Astrocyte (in vitro differentiated cells and primary cell): ENCODE measurements around the gene MRFAP1. TPM values are rescaled to one million over a fixed set of nuclear protein-coding genes. Genes with fewer than 3 reads are reported as not detected.

Source experiments
- DNase-seq: peaks from one replicate; pipeline ENCODE4 v3.0.0-alpha.2; 2010; ENCODE audit warnings: low read depth
- FAIRE-seq: peaks from 2 replicates; lab custom pipeline; 2011; peaks lifted over from hg19 to GRCh38; lab: Jason Lieb, UNC
- H2AFZ ChIP-seq: 2 replicates; pipeline ENCODE4 v1.6.0; 2012; ENCODE audit warnings: low read depth, low read length, inconsistent platforms
- H3K27ac ChIP-seq: 2 replicates; pipeline ENCODE4 v1.5.1; 2011; ENCODE audit warnings: low read depth, low read length, inconsistent platforms
- H3K27me3 ChIP-seq: 2 replicates; pipeline ENCODE4 v1.6.0; 2011; ENCODE audit warnings: low read length, inconsistent platforms; ENCODE audit not compliant: insufficient read depth
- H3K36me3 ChIP-seq: 2 replicates; pipeline ENCODE4 v1.5.1; 2011; ENCODE audit warnings: low read length, inconsistent platforms; ENCODE audit not compliant: insufficient read depth
- H3K4me1 ChIP-seq: 2 replicates; pipeline ENCODE4 v1.5.1; 2011; ENCODE audit warnings: low read length, inconsistent platforms; ENCODE audit not compliant: insufficient read depth
- H3K4me2 ChIP-seq: 2 replicates; pipeline ENCODE4 v1.6.0; 2012; ENCODE audit warnings: low read length, inconsistent platforms
- H3K4me3 ChIP-seq: 2 replicates; pipeline ENCODE4 v1.5.1; 2011; ENCODE audit warnings: low read depth, mild to moderate bottlenecking, low read length, inconsistent platforms; ENCODE audit not compliant: insufficient read depth
- H3K79me2 ChIP-seq: 2 replicates; pipeline ENCODE4 v1.6.0; 2012; ENCODE audit warnings: mild to moderate bottlenecking, low read length, inconsistent platforms; ENCODE audit not compliant: insufficient read depth
- H3K9ac ChIP-seq: 2 replicates; pipeline ENCODE4 v1.6.0; 2012; ENCODE audit warnings: mild to moderate bottlenecking, low read length, inconsistent platforms
- H3K9me3 ChIP-seq: 2 replicates; pipeline ENCODE4 v1.5.1; 2012; ENCODE audit warnings: low read depth, mild to moderate bottlenecking, low read length, inconsistent platforms; ENCODE audit not compliant: insufficient read depth
- H4K20me1 ChIP-seq: 2 replicates; pipeline ENCODE4 v1.6.0; 2012; ENCODE audit warnings: low read length, inconsistent platforms; ENCODE audit not compliant: insufficient read depth
- H3K27ac Mint-ChIP-seq: one replicate; pipeline ENCODE4 v1.8.0; 2021; ENCODE audit warnings: mild to moderate bottlenecking, mixed read lengths; ENCODE audit not compliant: unreplicated experiment
- H3K27me3 Mint-ChIP-seq: one replicate; pipeline ENCODE4 v1.8.0; 2021; ENCODE audit warnings: low read depth, mixed read lengths; ENCODE audit not compliant: unreplicated experiment
- H3K36me3 Mint-ChIP-seq: one replicate; pipeline ENCODE4 v1.8.0; 2021; ENCODE audit warnings: low read depth, mixed read lengths; ENCODE audit not compliant: unreplicated experiment
- H3K4me1 Mint-ChIP-seq: one replicate; pipeline ENCODE4 v1.8.0; 2021; ENCODE audit warnings: low read depth, mixed read lengths; ENCODE audit not compliant: unreplicated experiment
- H3K4me3 Mint-ChIP-seq: one replicate; pipeline ENCODE4 v1.8.0; 2021; ENCODE audit warnings: mild to moderate bottlenecking, moderate library complexity, mixed read lengths; ENCODE audit not compliant: unreplicated experiment
- H3K9me3 Mint-ChIP-seq: one replicate; pipeline ENCODE4 v1.8.0; 2021; ENCODE audit warnings: mild to moderate bottlenecking, mixed read lengths; ENCODE audit not compliant: unreplicated experiment
- EZH2 ChIP-seq: IDR thresholded peaks from 2 replicates; pipeline ENCODE4 v1.6.1; 2012; ENCODE audit warnings: mild to moderate bottlenecking, low read length, inconsistent platforms; ENCODE audit not compliant: insufficient read depth
- total RNA-seq: library from RNA; stranded (reverse); gene quantifications from 2 replicates; pipeline ENCODE4 v1.2.1, GENCODE V29; 2021
- TF ChIP-seq, protein P1 (sequence below): IDR thresholded peaks from 2 replicates; pipeline ENCODE4 v1.5.1; 2011; ENCODE audit warnings: low read depth, mild to moderate bottlenecking, inconsistent platforms, low read length, moderate library complexity; ENCODE audit not compliant: insufficient read depth

Gene MRFAP1
- total RNA-seq, 1 donor from 2014 or later: 278 TPM

DNA sequence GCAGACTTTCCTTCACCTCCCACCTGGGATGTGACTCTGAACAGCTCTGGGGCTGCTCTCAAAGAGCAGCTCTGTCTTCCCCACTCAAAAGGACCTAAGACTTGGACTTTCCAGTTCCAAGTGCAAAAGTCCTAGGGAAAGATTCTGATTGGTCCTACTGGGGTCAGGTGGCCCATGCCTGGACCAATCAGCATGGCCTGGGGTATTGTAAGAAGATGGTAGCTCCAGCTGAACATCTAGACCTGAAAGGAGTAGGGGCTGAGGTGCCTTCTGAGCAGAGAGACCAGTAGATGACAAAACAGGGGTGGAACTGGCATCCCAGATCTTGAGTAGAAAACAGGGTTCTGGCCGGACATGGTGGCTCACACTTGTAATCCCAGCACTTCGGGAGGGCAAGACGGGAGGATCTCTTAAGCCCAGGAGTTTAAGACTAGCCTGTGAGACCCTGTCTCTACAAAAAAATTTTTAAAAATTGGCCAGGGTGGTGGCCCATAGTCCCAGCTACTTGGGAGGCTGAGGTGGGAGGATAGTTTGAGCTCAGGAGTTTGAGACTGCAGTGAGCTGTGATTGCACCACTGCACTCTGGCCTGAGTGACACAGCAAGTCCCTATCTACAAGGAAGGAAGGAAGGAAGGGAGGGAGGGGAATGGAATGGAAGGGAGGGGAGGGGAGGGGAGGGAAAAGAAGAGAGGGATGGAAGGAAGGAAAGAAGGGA is 27.4 kb upstream of the MRFAP1 start:
- Histone ChIP-seq H3K4me3 (no peak overlapping the region), H3K79me2 (no peaks in the 10 kb centered on the region), H2AFZ (no peak overlapping the region), H3K4me2 (no peak overlapping the region), H3K27ac (no peak overlapping the region), H3K9ac (no peak overlapping the region), H3K36me3 (peaks cover 3% of the 10 kb centered on the region), H4K20me1 (no peaks in the 10 kb centered on the region), H3K4me1 (no peaks in the 10 kb centered on the region), H3K9me3 (no peaks in the 10 kb centered on the region), H3K27me3 (no peaks in the 10 kb centered on the region)
- DNase-seq: no peak
- TF ChIP-seq, protein P1, sequence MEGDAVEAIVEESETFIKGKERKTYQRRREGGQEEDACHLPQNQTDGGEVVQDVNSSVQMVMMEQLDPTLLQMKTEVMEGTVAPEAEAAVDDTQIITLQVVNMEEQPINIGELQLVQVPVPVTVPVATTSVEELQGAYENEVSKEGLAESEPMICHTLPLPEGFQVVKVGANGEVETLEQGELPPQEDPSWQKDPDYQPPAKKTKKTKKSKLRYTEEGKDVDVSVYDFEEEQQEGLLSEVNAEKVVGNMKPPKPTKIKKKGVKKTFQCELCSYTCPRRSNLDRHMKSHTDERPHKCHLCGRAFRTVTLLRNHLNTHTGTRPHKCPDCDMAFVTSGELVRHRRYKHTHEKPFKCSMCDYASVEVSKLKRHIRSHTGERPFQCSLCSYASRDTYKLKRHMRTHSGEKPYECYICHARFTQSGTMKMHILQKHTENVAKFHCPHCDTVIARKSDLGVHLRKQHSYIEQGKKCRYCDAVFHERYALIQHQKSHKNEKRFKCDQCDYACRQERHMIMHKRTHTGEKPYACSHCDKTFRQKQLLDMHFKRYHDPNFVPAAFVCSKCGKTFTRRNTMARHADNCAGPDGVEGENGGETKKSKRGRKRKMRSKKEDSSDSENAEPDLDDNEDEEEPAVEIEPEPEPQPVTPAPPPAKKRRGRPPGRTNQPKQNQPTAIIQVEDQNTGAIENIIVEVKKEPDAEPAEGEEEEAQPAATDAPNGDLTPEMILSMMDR: no peak
- no peak for TF ChIP-seq EZH2
- H3K27me3 Mint-ChIP-seq: no peaks in the 10 kb centered on the region
- no peaks in the 10 kb centered on the region for H3K4me1 Mint-ChIP-seq
- H3K36me3 Mint-ChIP-seq: peaks cover 28% of the 10 kb centered on the region
- H3K9me3 Mint-ChIP-seq: peaks cover 4% of the 10 kb centered on the region
- no peak overlapping the region for H3K27ac Mint-ChIP-seq
- FAIRE-seq: no peak
- H3K4me3 Mint-ChIP-seq: no peak overlapping the region

DNA sequence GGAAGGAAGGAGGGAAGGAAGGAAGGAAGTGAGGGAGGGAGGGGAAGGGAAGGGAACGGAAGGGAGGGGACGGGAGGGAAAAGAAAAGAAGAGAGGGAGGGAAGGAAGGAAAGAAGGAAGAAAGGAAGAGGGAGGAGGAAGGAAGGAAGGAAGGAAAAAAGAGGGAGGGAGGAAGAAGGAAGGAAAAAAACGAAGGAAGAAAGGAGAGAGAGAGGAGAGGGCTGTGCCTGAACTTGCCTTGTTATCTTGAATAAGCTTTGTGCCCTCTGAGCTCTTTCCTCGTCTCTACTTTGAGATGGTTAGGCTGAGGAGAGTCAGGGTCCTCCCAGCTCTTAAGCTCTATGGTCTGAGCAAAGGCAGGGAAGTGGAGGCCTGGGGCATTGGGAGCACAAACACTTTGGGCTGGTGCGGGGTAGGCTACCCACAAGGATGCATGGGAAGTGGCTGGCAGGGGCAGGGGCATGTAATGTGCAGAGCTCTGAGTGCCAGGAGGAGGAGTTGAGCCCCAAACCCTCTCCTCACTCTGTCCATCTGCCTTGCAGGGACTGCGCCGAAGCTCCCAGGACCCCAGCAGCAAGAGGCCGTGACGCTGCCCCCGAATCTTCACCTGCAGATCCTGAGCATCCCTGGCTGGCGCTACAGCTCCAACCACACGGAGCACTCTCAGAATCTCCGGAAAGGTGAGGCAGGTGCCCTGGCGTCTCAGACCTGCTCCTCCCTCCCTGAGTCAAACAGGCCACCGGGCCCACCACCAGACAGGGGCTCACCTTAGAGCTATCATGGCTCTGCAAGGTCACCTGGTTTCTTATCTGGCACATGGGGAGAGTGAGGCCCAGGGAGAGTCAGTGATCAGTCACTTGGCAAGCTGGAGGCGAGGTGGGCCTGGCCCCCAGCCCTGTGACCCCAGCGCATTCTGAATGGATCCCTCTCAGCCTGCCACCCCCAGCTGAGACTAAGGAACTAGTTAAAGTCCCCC is 26.5 kb upstream of the MRFAP1 start:
- H3K27ac ChIP-seq: no peak overlapping the region
- no peak overlapping the region for H3K27ac Mint-ChIP-seq
- H3K27me3 ChIP-seq: no peaks in the 10 kb centered on the region
- no peak overlapping the region for H3K4me2 ChIP-seq
- no peaks in the 10 kb centered on the region for H3K4me1 Mint-ChIP-seq
- H3K9me3 ChIP-seq: no peaks in the 10 kb centered on the region
- TF ChIP-seq, protein P1: no peak
- no peak for TF ChIP-seq EZH2
- no peak overlapping the region for H3K4me3 Mint-ChIP-seq
- H3K9me3 Mint-ChIP-seq: peaks cover 4% of the 10 kb centered on the region
- DNase-seq (no peak), FAIRE-seq (no peak)
- H3K36me3 Mint-ChIP-seq: peaks cover 24% of the 10 kb centered on the region
- peaks cover 3% of the 10 kb centered on the region for H3K36me3 ChIP-seq
- H3K27me3 Mint-ChIP-seq: no peaks in the 10 kb centered on the region
- H3K9ac ChIP-seq: no peak overlapping the region
- H4K20me1 ChIP-seq: no peaks in the 10 kb centered on the region
- no peak overlapping the region for H3K4me3 ChIP-seq
- no peak overlapping the region for H2AFZ ChIP-seq
- no peaks in the 10 kb centered on the region for H3K79me2 ChIP-seq
- no peaks in the 10 kb centered on the region for H3K4me1 ChIP-seq
